T-cell (primary cell): ENCODE results near the gene ELL2. TPM values are rescaled to one million over a fixed set of nuclear protein-coding genes. Genes with fewer than 3 reads are reported as not detected.
"Not testable (repeated sequence)": the region's sequence is repeated elsewhere in the genome, so short reads cannot be mapped to it uniquely, and the experiment has no call there.

Source experiments
- ATAC-seq, 4 experiments: fragments of 200-7000 bp in 3 of 4; fragments of 150-1000 bp in 1 of 4; cut with Tn5 transposase; replicated peaks in 1 of 4; 1 replicate in 3 of 4; 2 replicates in 1 of 4; pipeline ENCODE4 v1.10.0; 2021; ENCODE audit warnings: moderate library complexity in 3 of 4, mild to moderate bottlenecking in 2 of 4, moderate number of reproducible peaks in 1 of 4
- CTCF ChIA-PET, 2 donors: fragments of 300-600 bp; sonication (Branson Sonifier 250); formaldehyde crosslinking; loops; one replicate each; lab custom pipeline; 2022; ENCODE audit warnings: antibody characterized with exemption in 2 of 2; lab: Charles Lee
- POLR2A ChIA-PET, 2 donors: fragments of 300-600 bp; sonication (Branson Sonifier 250); formaldehyde crosslinking; loops; one replicate each; lab custom pipeline; 2022; ENCODE audit warnings: antibody characterized with exemption in 2 of 2; lab: Charles Lee
- DNase-seq, 35 experiments: peaks; one replicate each; pipeline versions ENCODE4 v3.0.0 to v3.0.0-alpha.2; 2013 to 2023
- H3K27ac ChIP-seq: one replicate; pipeline ENCODE4 v1.5.1; 2013; ENCODE audit warnings: low read length
- H3K27me3 ChIP-seq, 2 experiments: replicated peaks in 1 of 2; 1 replicate in 1 of 2; 2 replicates in 1 of 2; pipeline versions ENCODE4 v1.6.1 to v1.7.0; 2013; ENCODE audit warnings: low read length in 1 of 2, mixed read lengths in 1 of 2; ENCODE audit not compliant: control insufficient read depth in 2 of 2, insufficient read depth in 2 of 2; ENCODE audit errors: extremely low read depth in 1 of 2
- H3K36me3 ChIP-seq, 2 donors: 1 replicate in 1 of 2; 2 replicates in 1 of 2; pipeline versions ENCODE4 v1.6.1 to v1.7.0; 2013; ENCODE audit warnings: low read length in 1 of 2; ENCODE audit not compliant: control insufficient read depth in 2 of 2, insufficient read depth in 1 of 2; ENCODE audit errors: extremely low read depth in 1 of 2
- H3K4me1 ChIP-seq, 2 experiments: 1 replicate in 1 of 2; 2 replicates in 1 of 2; pipeline versions ENCODE4 v1.6.1 to v1.7.0; 2013; ENCODE audit warnings: low read length in 2 of 2, mixed read lengths in 1 of 2; ENCODE audit not compliant: insufficient read depth in 2 of 2, control insufficient read depth in 1 of 2; ENCODE audit errors: extremely low read depth in 1 of 2
- H3K4me3 ChIP-seq, 2 donors: 1 replicate in 1 of 2; 2 replicates in 1 of 2; pipeline versions ENCODE4 v1.5.1 to v1.7.0; 2013; ENCODE audit warnings: mild to moderate bottlenecking in 2 of 2, low read length in 1 of 2, moderate library complexity in 1 of 2; ENCODE audit not compliant: control insufficient read depth in 1 of 2; ENCODE audit errors: extremely low read depth in 1 of 2
- H3K9me3 ChIP-seq: 2 replicates; pipeline ENCODE4 v1.7.0; 2013
- H3K27ac Mint-ChIP-seq, 2 donors: one replicate each; pipeline ENCODE4 v1.8.0; 2020 to 2021; ENCODE audit warnings: mild to moderate bottlenecking in 2 of 2, mixed read lengths in 2 of 2
- H3K27me3 Mint-ChIP-seq, 2 donors: one replicate each; pipeline ENCODE4 v1.8.0; 2021 to 2022; ENCODE audit warnings: mixed read lengths in 2 of 2
- H3K36me3 Mint-ChIP-seq: one replicate; pipeline ENCODE4 v1.8.0; 2021; ENCODE audit warnings: mixed read lengths
- H3K4me1 Mint-ChIP-seq, 3 donors: one replicate each; pipeline ENCODE4 v1.8.0; 2020 to 2022; ENCODE audit warnings: mixed read lengths in 3 of 3, mild to moderate bottlenecking in 1 of 3
- H3K4me3 Mint-ChIP-seq, 3 donors: one replicate each; pipeline ENCODE4 v1.8.0; 2020 to 2022; ENCODE audit warnings: mild to moderate bottlenecking in 3 of 3, mixed read lengths in 3 of 3, moderate library complexity in 3 of 3
- H3K9me3 Mint-ChIP-seq, 3 donors: one replicate each; pipeline ENCODE4 v1.8.0; 2020 to 2022; ENCODE audit warnings: mixed read lengths in 3 of 3
- WGBS: methylation state at CpG from one replicate; pipeline ENCODE4 v1.1.5; 2013; ENCODE audit warnings: missing lambda C conversion rate; ENCODE audit not compliant: insufficient coverage; 5-methylcytosine and 5-hydroxymethylcytosine counted together
- total RNA-seq, 35 experiments: library from RNA in 6 of 35; stranded (reverse) in 6 of 35; fragments of 120-200 nt in 1 of 35; gene quantifications; one replicate each; pipeline versions ENCODE4 v1.2.1 to v1.2.4 and lab custom pipeline; 2013 to 2026

Gene ELL2
- total RNA-seq, 5 donors from 2014 or later (not counting 1 experiment from before 2014, with no cell fraction given), result 10.3 to 57.8 (median 11.3) TPM

- ChIA-PET POLR2A (interaction anchor here in 1 of 2 donors (0.6 to 0.7 kb wide), 2 partner anchors 80 to 761 kb away, joined by 3 read pairs; no protein-coding TSS in a partner anchor), CTCF (interaction anchor here in 1 of 2 donors (0.6 to 1.5 kb wide), 3 partner anchors 9 to 724 kb away, joined by 3 read pairs; no protein-coding TSS in a partner anchor)
- DNase-seq (no peak), ATAC-seq (no peak)
- H3K36me3 ChIP-seq, result no peaks in the 10 kb centered on the region
- Mint-ChIP-seq H3K36me3 (no peaks in the 10 kb centered on the region), H3K27ac (no peak overlapping the region), H3K4me3 (peak overlapping the region in 1 of 3 donors; percentile 62), H3K9me3 (no peaks in the 10 kb centered on the region), H3K4me1 (peaks cover 32 to 37% (median 32%) of the 10 kb centered on the region in 3 donors), H3K27me3 (no peaks in the 10 kb centered on the region)
- H3K27ac ChIP-seq, result no peak overlapping the region
- H3K4me1 ChIP-seq, result peaks cover 21 to 22% of the 10 kb centered on the region in 2 experiments
- H3K4me3 ChIP-seq, result no peak overlapping the region
- no peaks in the 10 kb centered on the region for H3K27me3 ChIP-seq
- no CpG with 5 or more reads among the region's 9 CpGs for WGBS
- no peaks in the 10 kb centered on the region for H3K9me3 ChIP-seq
These were observed 90.4 kb downstream of the ELL2 start for GRCh38 chr5:95871146-95871806.

- no peaks in the 10 kb centered on the region for H3K27me3 ChIP-seq
- no peak overlapping the region for H3K4me3 ChIP-seq
These were observed 91.5 kb downstream of the ELL2 start for GRCh38 chr5:95870105-95870672.

GRCh38 chr5:95869173-95869855 lies 92.3 kb downstream of the ELL2 start:
- DNase-seq (peak in 34 of 35 experiments; percentile 24 to 80 (median 62)), ATAC-seq (peak; percentile 92 to 98 (median 96))
- H3K27ac Mint-ChIP-seq, result peak overlapping the region; percentile 74 to 75
- H3K9me3 Mint-ChIP-seq, H3K4me3 ChIP-seq, H3K27me3 ChIP-seq, H3K27me3 Mint-ChIP-seq, H3K9me3 ChIP-seq, H3K36me3 ChIP-seq, H3K36me3 Mint-ChIP-seq: not testable (repeated sequence)
- Histone ChIP-seq H3K27ac (peak overlapping the region; percentile 33), H3K4me1 (peaks cover 21 to 22% of the 10 kb centered on the region in 2 experiments)
- POLR2A ChIA-PET, result interaction anchor here (0.5 to 1.6 kb wide), 7 partner anchors 93 to 843 kb away, joined by 3 to 8 read pairs (median 3); partner anchors contain the start of gene RFESD (in 1 of the 2)
- H3K4me1 Mint-ChIP-seq, result peaks cover 32 to 37% (median 32%) of the 10 kb centered on the region in 3 donors
- no CpG with 5 or more reads among the region's 3 CpGs for WGBS
- H3K4me3 Mint-ChIP-seq, result peak overlapping the region in 2 of 3 donors; percentile 37 to 62
- CTCF ChIA-PET, result interaction anchor here (0.5 to 2.6 kb wide), 19 partner anchors 10 to 1089 kb away, joined by 3 to 22 read pairs (median 3); partner anchors contain the start of genes ELL2 (in 1 of the 2) and RFESD (in 1 of the 2)

More at GRCh38 chr5:95870105-95870672, 91.5 kb downstream of the ELL2 start:
- ATAC-seq (no peak), DNase-seq (no peak)
- Mint-ChIP-seq H3K27me3 (no peaks in the 10 kb centered on the region), H3K36me3 (no peaks in the 10 kb centered on the region), H3K4me3 (peak overlapping the region in 1 of 3 donors; percentile 62), H3K27ac (peak overlapping the region in 1 of 2 donors; percentile 72), H3K4me1 (peaks cover 32 to 37% (median 32%) of the 10 kb centered on the region in 3 donors), H3K9me3 (no peaks in the 10 kb centered on the region)
- 17% methylated on average over 1 of the region's 1 CpG for WGBS
- Histone ChIP-seq H3K36me3 (no peaks in the 10 kb centered on the region), H3K9me3 (no peaks in the 10 kb centered on the region), H3K4me1 (peaks cover 21 to 22% of the 10 kb centered on the region in 2 experiments), H3K27ac (no peak overlapping the region)
- ChIA-PET CTCF (interaction anchor here (0.6 to 2.6 kb wide), 14 partner anchors 11 to 475 kb away, joined by 3 to 22 read pairs (median 3); partner anchors contain the start of genes ELL2 (in 1 of the 2) and RFESD (in 1 of the 2)), POLR2A (interaction anchor here (0.5 to 1.6 kb wide), 5 partner anchors 30 to 843 kb away, joined by 3 to 8 read pairs (median 3); partner anchors contain the start of gene RFESD (in 1 of the 2))

GRCh38 chr5:95868136-95868535 lies 93.5 kb downstream of the ELL2 start:
- Histone ChIP-seq H3K9me3 (no peaks in the 10 kb centered on the region), H3K36me3 (no peaks in the 10 kb centered on the region), H3K4me3 (no peak overlapping the region), H3K4me1 (peaks cover 21 to 23% of the 10 kb centered on the region in 2 experiments), H3K27me3 (no peaks in the 10 kb centered on the region), H3K27ac (no peak overlapping the region)
- ChIA-PET POLR2A (no interaction called here), CTCF (interaction anchor here (0.5 to 2.6 kb wide), 7 partner anchors 9 to 469 kb away, joined by 3 to 22 read pairs (median 3); partner anchors contain the start of gene ELL2 (in 1 of the 2))
- DNase-seq (no peak), ATAC-seq (no peak)
- WGBS, result 93% methylated on average over 4 of the region's 4 CpGs
- Mint-ChIP-seq H3K4me1 (peaks cover 32 to 39% (median 32%) of the 10 kb centered on the region in 3 donors), H3K27me3 (no peaks in the 10 kb centered on the region), H3K4me3 (no peak overlapping the region), H3K9me3 (no peaks in the 10 kb centered on the region), H3K27ac (no peak overlapping the region), H3K36me3 (no peaks in the 10 kb centered on the region)

- Histone ChIP-seq H3K4me1 (peaks cover 22 to 23% of the 10 kb centered on the region in 2 experiments), H3K9me3 (no peaks in the 10 kb centered on the region), H3K4me3 (no peak overlapping the region), H3K27ac (no peak overlapping the region), H3K27me3 (no peaks in the 10 kb centered on the region), H3K36me3 (no peaks in the 10 kb centered on the region)
- DNase-seq, result no peak
- no peak overlapping the region for H3K27ac Mint-ChIP-seq
- H3K27me3 Mint-ChIP-seq, result peaks cover 2 to 10% of the 10 kb centered on the region in 2 donors
- no peaks in the 10 kb centered on the region for H3K36me3 Mint-ChIP-seq
- no CpG with 5 or more reads among the region's 1 CpG for WGBS
- peaks cover 42 to 54% (median 47%) of the 10 kb centered on the region in 3 donors for H3K4me1 Mint-ChIP-seq
- POLR2A ChIA-PET, result no interaction called here
- CTCF ChIA-PET, result interaction anchor here in 1 of 2 donors (0.7 kb wide), 1 partner anchor 8 kb away, joined by 6 read pairs; no protein-coding TSS in a partner anchor
- H3K4me3 Mint-ChIP-seq, result no peak overlapping the region
- ATAC-seq, result no peak
- no peaks in the 10 kb centered on the region for H3K9me3 Mint-ChIP-seq
These were observed 95.1 kb downstream of the ELL2 start for GRCh38 chr5:95866435-95867040.
